GM23248 (cell line): ENCODE results near the gene CHRNA9. TPM values are rescaled to one million over a fixed set of nuclear protein-coding genes. Genes with fewer than 3 reads are reported as not detected.

Experiments
- DNase-seq: peaks from one replicate; pipeline ENCODE4 v3.0.0-alpha.2; 2015
- H2AFZ ChIP-seq: fragments of 200-600 bp; sonication (generic); 2 replicates; pipeline ENCODE4 v1.6.1; 2016; ENCODE audit warnings: antibody characterized with exemption
- H3F3A ChIP-seq: fragments of 200-600 bp; sonication (generic); 2 replicates; pipeline ENCODE4 v1.6.1; 2016; ENCODE audit warnings: mild to moderate bottlenecking, antibody characterized with exemption, mixed run types; ENCODE audit not compliant: insufficient read depth
- H3K27ac ChIP-seq: fragments of 200-600 bp; sonication (generic); 2 replicates; pipeline ENCODE4 v1.5.1; 2016; ENCODE audit warnings: mild to moderate bottlenecking
- H3K27me3 ChIP-seq: fragments of 200-600 bp; sonication (generic); replicated peaks from 2 replicates; pipeline ENCODE4 v1.6.1; 2016; ENCODE audit warnings: mild to moderate bottlenecking; ENCODE audit not compliant: insufficient read depth
- H3K36me3 ChIP-seq: fragments of 200-600 bp; sonication (generic); 2 replicates; pipeline ENCODE4 v1.6.1; 2016; ENCODE audit warnings: low read depth, mild to moderate bottlenecking
- H3K4me1 ChIP-seq: fragments of 200-600 bp; sonication (generic); 2 replicates; pipeline ENCODE4 v1.6.1; 2016; ENCODE audit warnings: mild to moderate bottlenecking; ENCODE audit not compliant: insufficient read depth
- H3K4me2 ChIP-seq: fragments of 200-600 bp; sonication (generic); one replicate; pipeline ENCODE4 v1.6.1; 2016; ENCODE audit warnings: mild to moderate bottlenecking; ENCODE audit not compliant: unreplicated experiment
- H3K4me3 ChIP-seq: fragments of 200-600 bp; sonication (generic); 2 replicates; pipeline ENCODE4 v1.5.1; 2016; ENCODE audit warnings: mild to moderate bottlenecking
- H3K79me2 ChIP-seq: fragments of 200-600 bp; sonication (generic); 2 replicates; pipeline ENCODE4 v1.6.1; 2016; ENCODE audit warnings: mild to moderate bottlenecking; ENCODE audit not compliant: insufficient read depth
- H3K9ac ChIP-seq: fragments of 200-600 bp; sonication (generic); 2 replicates; pipeline ENCODE4 v1.6.1; 2016; ENCODE audit warnings: mild to moderate bottlenecking
- H3K9me2 ChIP-seq: fragments of 200-600 bp; sonication (generic); 2 replicates; pipeline ENCODE4 v1.6.1; 2016; ENCODE audit warnings: mixed run types, mild to moderate bottlenecking, moderate library complexity; ENCODE audit not compliant: insufficient read depth
- H3K9me3 ChIP-seq: fragments of 200-600 bp; sonication (generic); one replicate; pipeline ENCODE4 v1.6.1; 2017; ENCODE audit warnings: low read depth
- H4K20me1 ChIP-seq: fragments of 200-600 bp; sonication (generic); 2 replicates; pipeline ENCODE4 v1.6.0; 2016; ENCODE audit not compliant: insufficient read depth
- EZH2 ChIP-seq: fragments of 200-600 bp; sonication (generic); IDR thresholded peaks from 2 replicates; pipeline ENCODE4 v1.6.1; 2018; ENCODE audit warnings: antibody characterized with exemption, mild to moderate bottlenecking; ENCODE audit not compliant: insufficient read depth, poor library complexity, severe bottlenecking
- EZH2phosphoT487 ChIP-seq: fragments of 200-600 bp; sonication (generic); IDR thresholded peaks from 2 replicates; pipeline ENCODE4 v1.6.1; 2018; ENCODE audit warnings: antibody characterized with exemption, moderate library complexity, mild to moderate bottlenecking, low read depth; ENCODE audit not compliant: insufficient read depth
- WGBS, 2 experiments: methylation state at CpG; one replicate each; pipeline ENCODE4 v1.1.6; 2015 to 2017; ENCODE audit warnings: low lambda C conversion rate in 2 of 2, low coverage in 1 of 2; ENCODE audit errors: missing lambda C conversion rate in 2 of 2; 5-methylcytosine and 5-hydroxymethylcytosine counted together
- in situ Hi-C: fragments of 300-500 bp; cut with MboI; formaldehyde crosslinking; loops from 2 replicates; pipeline ENCODE4 v1.15.0; 2020
- polyA plus RNA-seq: library from polyadenylated mRNA; unstranded; fragments of >200 nt; fragmentation: Nextera tagmentation; extraction: Ambion mirVana; gene quantifications from 2 replicates; pipeline ENCODE4 v1.2.1, GENCODE V29; 2016
- total RNA-seq: library from RNA; depleted of rRNA; stranded (reverse); fragments of >200 nt; shearing (Covaris generic); gene quantifications from 2 replicates; pipeline ENCODE4 v1.2.3, GENCODE V29; 2014

CHRNA9 gene
- total and polyA plus RNA-seq, 2 experiments from 2014 or later, result 0.97 to 1.2 TPM

DNA sequence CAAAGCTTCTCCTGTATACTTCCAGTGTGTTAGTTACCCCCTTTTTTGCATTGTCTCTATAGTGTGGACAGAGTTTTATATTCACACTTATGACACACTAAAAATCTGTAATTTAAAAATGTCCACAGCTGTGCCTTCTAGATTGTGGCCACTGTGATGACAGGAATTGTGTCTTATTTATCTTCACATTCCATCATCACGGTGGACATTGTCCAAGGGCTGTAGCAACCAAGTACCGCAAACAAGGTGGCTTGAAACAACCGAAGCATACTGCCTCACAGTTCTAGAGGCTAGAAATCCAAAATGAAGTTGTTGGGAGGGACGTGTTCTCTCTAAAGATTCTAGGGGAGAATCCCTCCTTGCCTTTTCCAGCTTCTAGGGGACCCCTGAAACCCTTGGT, 32.3 kb downstream of the CHRNA9 start:
- no peaks in the 10 kb centered on the region for H3K9me2 ChIP-seq
- H3K79me2 ChIP-seq, result no peaks in the 10 kb centered on the region
- H3K27me3 ChIP-seq, result no peaks in the 10 kb centered on the region
- H3K9ac ChIP-seq, result no peak overlapping the region
- TF ChIP-seq EZH2phosphoT487 (no peak), EZH2 (no peak)
- H4K20me1 ChIP-seq, result no peaks in the 10 kb centered on the region
- no peaks in the 10 kb centered on the region for H3K9me3 ChIP-seq
- H3K27ac ChIP-seq, result no peak overlapping the region
- no peak overlapping the region for H2AFZ ChIP-seq
- H3K4me3 ChIP-seq, result no peak overlapping the region
- peak; percentile 4 for DNase-seq
- no peak overlapping the region for H3K4me2 ChIP-seq
- no peaks in the 10 kb centered on the region for H3K36me3 ChIP-seq
- H3K4me1 ChIP-seq, result no peaks in the 10 kb centered on the region
- 68 to 82% methylated on average over 4 of the region's 4 CpGs for WGBS, 2 experiments
- in situ Hi-C loops, result no loop called here
- H3F3A ChIP-seq, result no peaks in the 10 kb centered on the region

GRCh38 chr4:40369437-40370274, 34.5 kb downstream of the CHRNA9 start:
- Histone ChIP-seq H3K9me3 (no peaks in the 10 kb centered on the region), H4K20me1 (no peaks in the 10 kb centered on the region), H3K4me2 (no peak overlapping the region), H3K36me3 (no peaks in the 10 kb centered on the region), H3K27ac (no peak overlapping the region), H3K4me3 (no peak overlapping the region), H3K27me3 (no peaks in the 10 kb centered on the region), H2AFZ (no peak overlapping the region), H3K79me2 (no peaks in the 10 kb centered on the region), H3K9me2 (no peaks in the 10 kb centered on the region), H3K9ac (no peak overlapping the region), H3F3A (no peaks in the 10 kb centered on the region), H3K4me1 (no peaks in the 10 kb centered on the region)
- TF ChIP-seq EZH2 (no peak), EZH2phosphoT487 (no peak)
- 51 to 53% methylated on average over 3 of the region's 3 CpGs for WGBS, 2 experiments
- in situ Hi-C loops, result no loop called here
- DNase-seq, result no peak

- H3K9ac ChIP-seq, result no peak overlapping the region
- H3F3A ChIP-seq, result no peaks in the 10 kb centered on the region
- no peak overlapping the region for H3K4me3 ChIP-seq
- TF ChIP-seq EZH2 (no peak), EZH2phosphoT487 (no peak)
- no peak overlapping the region for H3K27ac ChIP-seq
- no peaks in the 10 kb centered on the region for H3K9me2 ChIP-seq
- no peak for DNase-seq
- no peaks in the 10 kb centered on the region for H3K9me3 ChIP-seq
- 40 to 46% methylated on average over 3 of the region's 3 CpGs for WGBS, 2 experiments
- in situ Hi-C loops, result no loop called here
- no peaks in the 10 kb centered on the region for H3K79me2 ChIP-seq
- no peak overlapping the region for H3K4me2 ChIP-seq
- H3K27me3 ChIP-seq, result no peaks in the 10 kb centered on the region
- no peaks in the 10 kb centered on the region for H3K4me1 ChIP-seq
- H2AFZ ChIP-seq, result no peak overlapping the region
- no peaks in the 10 kb centered on the region for H3K36me3 ChIP-seq
- no peaks in the 10 kb centered on the region for H4K20me1 ChIP-seq
Measured at GRCh38 chr4:40372651-40373050, 37.5 kb downstream of the CHRNA9 start.

- Histone ChIP-seq H3K9me2 (no peaks in the 10 kb centered on the region), H3F3A (no peaks in the 10 kb centered on the region), H3K27me3 (no peaks in the 10 kb centered on the region), H3K4me1 (no peaks in the 10 kb centered on the region), H3K27ac (no peak overlapping the region), H4K20me1 (no peaks in the 10 kb centered on the region), H3K4me2 (no peak overlapping the region), H3K79me2 (no peaks in the 10 kb centered on the region), H3K4me3 (no peak overlapping the region), H3K36me3 (no peaks in the 10 kb centered on the region), H2AFZ (no peak overlapping the region), H3K9ac (no peak overlapping the region), H3K9me3 (no peaks in the 10 kb centered on the region)
- 86 to 92% methylated on average over 3 of the region's 3 CpGs for WGBS, 2 experiments
- DNase-seq, result no peak
- TF ChIP-seq EZH2 (no peak), EZH2phosphoT487 (no peak)
- in situ Hi-C loops, result no loop called here
Measured at GRCh38 chr4:40373636-40374035, 38.5 kb downstream of the CHRNA9 start.

DNA sequence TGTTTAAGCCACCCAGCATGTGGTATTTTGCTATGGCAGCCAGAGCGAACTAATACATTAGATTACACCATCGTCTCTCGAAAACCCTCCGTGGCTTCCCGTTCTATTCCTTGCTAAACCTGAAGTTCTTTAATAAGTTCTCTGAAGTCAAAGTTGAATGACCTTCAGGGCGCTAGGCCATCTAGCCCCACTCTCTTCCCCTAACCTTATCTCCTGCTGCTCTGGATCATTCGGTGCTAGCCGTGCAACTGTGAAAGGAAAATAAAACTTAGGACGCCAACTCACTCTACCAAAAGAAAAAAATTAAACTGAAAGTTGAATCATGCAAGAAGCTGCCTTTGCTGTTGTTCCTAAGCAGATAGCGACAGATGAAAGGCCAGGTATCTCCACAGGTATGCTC, 40.0 kb downstream of the CHRNA9 start:
- no peaks in the 10 kb centered on the region for H3K27me3 ChIP-seq
- H4K20me1 ChIP-seq, result no peaks in the 10 kb centered on the region
- H3K79me2 ChIP-seq, result no peaks in the 10 kb centered on the region
- H3K9me2 ChIP-seq, result no peaks in the 10 kb centered on the region
- TF ChIP-seq EZH2phosphoT487, result no peak
- no peak for TF ChIP-seq EZH2
- no peaks in the 10 kb centered on the region for H3F3A ChIP-seq
- no peaks in the 10 kb centered on the region for H3K36me3 ChIP-seq
- H3K4me2 ChIP-seq, result no peak overlapping the region
- H3K4me1 ChIP-seq, result no peaks in the 10 kb centered on the region
- H3K9me3 ChIP-seq, result no peaks in the 10 kb centered on the region
- in situ Hi-C loops, result no loop called here
- no peak for DNase-seq
- H3K4me3 ChIP-seq, result no peak overlapping the region
- no peak overlapping the region for H2AFZ ChIP-seq
- H3K9ac ChIP-seq, result no peak overlapping the region
- no peak overlapping the region for H3K27ac ChIP-seq
- WGBS, 2 experiments, result 79 to 83% methylated on average over 10 of the region's 10 CpGs
